NCI-H146 treated with DMSO at 0.1 percent for 48 hours (cell line): ENCODE results near the gene RAB25.

ENCODE experiments used
- DNase-seq: peaks from one replicate; lab custom pipeline; 2025; ENCODE audit not compliant: unreplicated experiment; lab: John Stamatoyannopoulos, UW

RAB25 gene

GRCh38 chr1:156078728-156079127 lies 17.8 kb downstream of the RAB25 start:
- no peak for DNase-seq

- DNase-seq = no peak
Observed at GRCh38 chr1:156079762-156080161, 18.8 kb downstream of the RAB25 start.

- DNase-seq = no peak
Observed at GRCh38 chr1:156080241-156080862, 19.4 kb downstream of the RAB25 start.

- no peak for DNase-seq
Observed at GRCh38 chr1:156080863-156081179, 19.9 kb downstream of the RAB25 start.

- no peak for DNase-seq
Observed at GRCh38 chr1:156081180-156081916, 20.4 kb downstream of the RAB25 start.

GRCh38 chr1:156081917-156082308 lies 21.0 kb downstream of the RAB25 start:
- DNase-seq = no peak

GRCh38 chr1:156082309-156083091 lies 21.5 kb downstream of the RAB25 start, which contains the start of gene MEX3A:
Gene MEX3A (minus strand): TSS chr1:156082465. CDS start chr1:156081998, 467 bp downstream.
- peak; percentile 71 for DNase-seq

- no peak for DNase-seq
Observed at GRCh38 chr1:156083800-156084790, 23.1 kb downstream of the RAB25 start.

GRCh38 chr1:156086256-156086662 lies 25.3 kb downstream of the RAB25 start:
- no peak for DNase-seq

- no peak for DNase-seq
Observed at GRCh38 chr1:156089704-156090103, 28.7 kb downstream of the RAB25 start.

GRCh38 chr1:156090138-156090839 lies 29.3 kb downstream of the RAB25 start:
- no peak for DNase-seq

- DNase-seq = peak; percentile 52
Observed at GRCh38 chr1:156090840-156091188, 29.9 kb downstream of the RAB25 start.

- no peak for DNase-seq
Observed at GRCh38 chr1:156091610-156092009, 30.6 kb downstream of the RAB25 start.

GRCh38 chr1:156095906-156096508 lies 35.0 kb downstream of the RAB25 start:
- no peak for DNase-seq

GRCh38 chr1:156096640-156097391 lies 35.9 kb downstream of the RAB25 start:
- peak; percentile 16 for DNase-seq

- no peak for DNase-seq
Observed at GRCh38 chr1:156097499-156098178, 36.7 kb downstream of the RAB25 start.

- DNase-seq = peak; percentile 14
Observed at GRCh38 chr1:156098784-156099183, 37.8 kb downstream of the RAB25 start.

GRCh38 chr1:156099282-156099681 lies 38.3 kb downstream of the RAB25 start:
- no peak for DNase-seq
